HepG2 (cell line): Measurements from ENCODE around the gene PAX4. TPM values are rescaled to one million over a fixed set of nuclear protein-coding genes. Genes with fewer than 3 reads are reported as not detected.

Experiments used
- ATAC-seq: fragments of 200-7000 bp; cut with Tn5 transposase; 3 replicates; pipeline ENCODE4 v1.9.1; 2020; ENCODE audit warnings: mild to moderate bottlenecking, moderate library complexity
- BruUV-seq: library from RNA; stranded (reverse); fragments of 400-500 nt; replicated peaks from 2 replicates; lab custom pipeline; 2021; lab: Mats Ljungman, UMichigan
- CTCF ChIA-PET: fragments of 300-600 bp; formaldehyde crosslinking; extraction: SDS; loops from one replicate; lab custom pipeline; 2021; ENCODE audit warnings: low total read pairs, inconsistent platforms, low intra/inter-chr PET ratio; lab: Yijun Ruan, JAX
- POLR2A ChIA-PET: fragments of 350-600 bp; sonication (Branson Sonifier 250); formaldehyde crosslinking; loops from one replicate; lab custom pipeline; 2020; ENCODE audit warnings: antibody characterized with exemption, inconsistent platforms; lab: Yijun Ruan, JAX
- DNase-seq: peaks from one replicate; pipeline ENCODE4 v3.0.0-alpha.2; 2015; ENCODE audit warnings: low spot score
- FAIRE-seq: peaks from 3 replicates; lab custom pipeline; 2011; peaks lifted over from hg19 to GRCh38; lab: Jason Lieb, UNC
- H2AFZ ChIP-seq: one replicate; pipeline ENCODE4 v1.6.1; 2011; ENCODE audit warnings: low read length, inconsistent platforms
- H3K27ac ChIP-seq: fragments of 300-600 bp; 3 replicates; pipeline ENCODE4 v1.8.0; 2011; ENCODE audit warnings: mixed run types, mild to moderate bottlenecking, mixed read lengths, low read length, inconsistent platforms; ENCODE audit not compliant: insufficient read depth; ENCODE audit errors: extremely low read length
- H3K27me3 ChIP-seq, 2 experiments: fragments of 200-600 bp in 1 of 2; 2 replicates in 1 of 2; 3 replicates in 1 of 2; pipeline versions ENCODE4 v1.6.0 to v1.8.0; 2011; ENCODE audit warnings: low read length in 2 of 2, mild to moderate bottlenecking in 2 of 2, moderate library complexity in 2 of 2, inconsistent platforms in 1 of 2; ENCODE audit not compliant: insufficient read depth in 2 of 2, control insufficient read depth in 1 of 2
- H3K36me3 ChIP-seq, 2 experiments: fragments of 200-600 bp in 1 of 2; replicated peaks in 1 of 2; 2 replicates in 1 of 2; 3 replicates in 1 of 2; pipeline versions ENCODE4 v1.5.1 to v1.8.0; 2011; ENCODE audit warnings: low read length in 2 of 2, inconsistent platforms in 1 of 2; ENCODE audit not compliant: insufficient read depth in 2 of 2, control insufficient read depth in 1 of 2
- H3K4me1 ChIP-seq: 2 replicates; pipeline ENCODE4 v1.5.1; 2012; ENCODE audit warnings: low read length, inconsistent platforms; ENCODE audit not compliant: insufficient read depth
- H3K4me2 ChIP-seq: 2 replicates; pipeline ENCODE4 v1.6.0; 2011; ENCODE audit warnings: low read depth, low read length, inconsistent platforms
- H3K4me3 ChIP-seq, 3 experiments: fragments of 200-600 bp in 1 of 3; sonication (generic), shearing (Covaris generic) in 1 of 3; replicated peaks in 1 of 3; 2 replicates each; pipeline ENCODE4 v1.5.1; 2011 to 2016; ENCODE audit warnings: low read length in 3 of 3, inconsistent platforms in 2 of 3, low read depth in 2 of 3, mild to moderate bottlenecking in 2 of 3, control low read depth in 1 of 3, mixed read lengths in 1 of 3; ENCODE audit not compliant: insufficient read depth in 1 of 3
- H3K79me2 ChIP-seq: one replicate; pipeline ENCODE4 v1.6.1; 2011; ENCODE audit warnings: low read length, inconsistent platforms; ENCODE audit not compliant: insufficient read depth
- H3K9ac ChIP-seq: 2 replicates; pipeline ENCODE4 v1.6.0; 2011; ENCODE audit warnings: mild to moderate bottlenecking, low read depth, low read length, inconsistent platforms; ENCODE audit not compliant: insufficient read depth
- H3K9me3 ChIP-seq: 2 replicates; pipeline ENCODE4 v1.5.1; 2012; ENCODE audit warnings: mild to moderate bottlenecking, low read length
- H4K20me1 ChIP-seq: 2 replicates; pipeline ENCODE4 v1.6.0; 2011; ENCODE audit warnings: inconsistent platforms, mild to moderate bottlenecking, low read length, moderate library complexity; ENCODE audit not compliant: insufficient read depth
- KAT7 ChIP-seq: IDR thresholded peaks from 2 replicates; pipeline ENCODE4 v1.6.1; 2018; ENCODE audit warnings: borderline replicate concordance, missing compliant biosample characterization
- KDM5B ChIP-seq: sonication (generic); formaldehyde crosslinking; IDR thresholded peaks from 2 replicates; pipeline ENCODE4 v1.4.0; 2020; ENCODE audit warnings: missing genetic modification reagents, mild to moderate bottlenecking, borderline replicate concordance
- PRPF4 ChIP-seq: fragments of 200-400 bp; formaldehyde crosslinking; IDR thresholded peaks from 2 replicates; pipeline ENCODE4 v1.6.1; 2016; ENCODE audit warnings: low read length, low read depth; ENCODE audit not compliant: poor library complexity, severe bottlenecking
- RARG ChIP-seq: sonication (generic); formaldehyde crosslinking; IDR thresholded peaks from 2 replicates; pipeline ENCODE4 v1.4.0; 2020; ENCODE audit warnings: low read depth, mild to moderate bottlenecking, missing genetic modification reagents
- ZFP37 ChIP-seq: sonication (generic); formaldehyde crosslinking; IDR thresholded peaks from 2 replicates; pipeline ENCODE4 v1.4.0; 2020; ENCODE audit warnings: missing genetic modification reagents, borderline replicate concordance
- ZNF121 ChIP-seq: sonication (generic); formaldehyde crosslinking; IDR thresholded peaks from 2 replicates; pipeline ENCODE4 v1.5.0; 2020; ENCODE audit warnings: mild to moderate bottlenecking, missing genetic modification reagents
- ZNF570 ChIP-seq: sonication (generic); formaldehyde crosslinking; IDR thresholded peaks from 2 replicates; pipeline ENCODE4 v1.4.0; 2020; ENCODE audit warnings: mild to moderate bottlenecking, missing genetic modification reagents, borderline replicate concordance
- ZNF746 ChIP-seq: sonication (generic); formaldehyde crosslinking; IDR thresholded peaks from 2 replicates; pipeline ENCODE4 v1.8.0; 2022; ENCODE audit warnings: mild to moderate bottlenecking, missing genetic modification reagents
- ZNF766 ChIP-seq: sonication (generic); formaldehyde crosslinking; IDR thresholded peaks from 2 replicates; pipeline ENCODE4 v1.5.0; 2020; ENCODE audit warnings: missing genetic modification reagents, borderline replicate concordance
- WGBS: methylation state at CpG from one replicate; pipeline ENCODE4 v1.1.6; 2017; ENCODE audit warnings: low lambda C conversion rate; 5-methylcytosine and 5-hydroxymethylcytosine counted together
- in situ Hi-C: cut with HindIII; loops from 2 replicates; pipeline ENCODE4 v1.10.0; 2017; ENCODE audit warnings: low pct_unique_long_range_greater_than_20kb; ENCODE audit not compliant: extremely low pct_ligation_motif_present
- intact Hi-C: fragments of 100-400 bp; cut with micrococcal nuclease; formaldehyde crosslinking; loops from one replicate; pipeline ENCODE4 v1.10.0; 2022; ENCODE audit not compliant: unreplicated experiment
- polyA plus RNA-seq, 8 experiments: library from polyadenylated mRNA; depleted of rRNA in 3 of 8; stranded (reverse) in 7 of 8; unstranded in 1 of 8; fragments of >200 nt; fragmentation: Illumina TruSeq in 4 of 8; extraction: Trizol in 4 of 8; gene quantifications; 2 replicates each; pipeline versions ENCODE4 v1.2.1 to v1.2.3, GENCODE V29; 2011 to 2016; ENCODE audit warnings: low read depth in 4 of 8, missing spikeins in 1 of 8, mixed read lengths in 1 of 8; ENCODE audit not compliant: insufficient read depth in 1 of 8
- total RNA-seq, 5 experiments: library from RNA; depleted of rRNA; stranded (reverse); fragments of >200 nt; fragmentation: Illumina TruSeq; extraction: Trizol; gene quantifications; 2 replicates each; pipeline ENCODE4 v1.2.3, GENCODE V29; 2016; ENCODE audit warnings: low read depth in 1 of 5
- TF ChIP-seq, protein P1 (sequence below): sonication (generic); formaldehyde crosslinking; IDR thresholded peaks from 2 replicates; pipeline ENCODE4 v1.5.0; 2020; ENCODE audit warnings: mild to moderate bottlenecking, missing genetic modification reagents

Gene PAX4
- total and polyA plus RNA-seq, 2 of the 13 experiments (the other 11 are each of a cell fraction or from before 2014, with no cell fraction given) = not detected

DNA sequence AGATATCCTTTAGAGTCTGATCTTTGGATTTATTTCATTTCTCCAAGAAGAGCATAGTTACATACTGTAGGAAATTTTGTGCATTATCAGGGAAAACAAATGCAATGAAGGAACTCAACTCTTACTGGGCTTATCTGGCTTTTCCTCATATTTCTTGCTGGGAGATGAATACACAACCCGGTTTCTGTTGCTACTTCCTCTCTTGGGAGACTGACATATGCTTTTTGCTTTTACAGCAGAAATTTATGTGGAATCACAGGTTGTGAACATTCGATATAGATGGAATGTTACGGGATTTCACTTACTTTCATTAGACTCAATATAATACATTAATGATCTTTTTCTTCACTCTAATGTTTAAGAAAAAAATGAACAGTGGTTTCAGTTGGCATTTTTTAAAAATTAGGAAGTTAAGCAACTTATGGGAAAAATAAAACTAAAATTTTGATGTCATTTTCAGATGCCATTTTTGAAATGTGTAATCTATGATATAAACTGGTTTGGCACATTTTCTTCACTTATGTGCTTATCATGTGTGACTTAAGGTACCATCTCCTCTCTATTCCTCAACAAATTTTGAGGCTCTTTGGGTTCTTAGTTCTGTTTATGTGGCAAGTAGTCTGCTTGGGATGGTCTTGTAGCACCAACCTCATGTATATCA is 41.2 kb upstream of the PAX4 start:
- no TSS peak for BruUV-seq
- ATAC-seq (no peak), DNase-seq (no peak), FAIRE-seq (no peak)
- no peak for TF ChIP-seq RARG
- no peak for TF ChIP-seq KDM5B
- TF ChIP-seq ZNF746 (CRISPR knock-in tag) = no peak
- TF ChIP-seq KAT7 (CRISPR knock-in tag) = no peak
- TF ChIP-seq ZFP37 (CRISPR knock-in tag) = no peak
- no peak for TF ChIP-seq PRPF4
- no peak for TF ChIP-seq ZNF570 (CRISPR knock-in tag)
- Histone ChIP-seq H3K4me1 (peaks cover 59% of the 10 kb centered on the region), H3K4me3 (no peak overlapping the region), H3K36me3 (peaks cover 5 to 65% of the 10 kb centered on the region in 2 experiments; a peak in 4 of 5 replicates), H3K9ac (no peak overlapping the region), H3K4me2 (no peak overlapping the region), H4K20me1 (peaks cover 63% of the 10 kb centered on the region), H2AFZ (no peak overlapping the region), H3K27ac (no peak overlapping the region), H3K79me2 (peaks cover 97% of the 10 kb centered on the region), H3K27me3 (no peaks in the 10 kb centered on the region), H3K9me3 (no peaks in the 10 kb centered on the region)
- in situ Hi-C loops = no loop called here
- WGBS = 95% methylated on average over 3 of the region's 3 CpGs
- POLR2A ChIA-PET = no interaction called here
- CTCF ChIA-PET = no interaction called here
- intact Hi-C loops = loop anchor here (10.0 kb wide), 2 partner anchors 74 to 264 kb away; partner anchors contain the start of genes ARF5, GCC1 and ZNF800

DNA sequence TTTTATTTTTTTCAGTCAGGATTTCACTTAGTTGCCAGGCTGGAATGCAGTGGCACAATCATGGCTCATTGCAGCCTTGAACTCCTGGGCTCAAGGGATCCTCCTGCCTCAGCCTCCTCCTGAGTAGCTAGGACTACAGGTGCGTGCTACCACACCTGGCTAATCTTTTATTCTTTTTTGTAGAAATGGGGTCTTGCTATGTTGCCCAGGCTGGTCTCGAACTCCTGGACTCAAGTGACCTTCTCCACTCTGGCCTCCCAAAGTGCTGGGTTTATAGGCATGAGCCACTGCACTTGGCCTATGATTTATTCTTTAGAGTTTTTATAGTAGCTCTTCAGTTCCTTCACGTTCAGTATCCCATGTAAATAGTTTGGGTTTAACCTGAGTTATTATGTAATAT is 39.6 kb upstream of the PAX4 start:
- Histone ChIP-seq H3K36me3 (peaks cover 4 to 57% of the 10 kb centered on the region in 2 experiments; a peak in 4 of 5 replicates), H4K20me1 (peaks cover 67% of the 10 kb centered on the region), H3K27ac (no peak overlapping the region), H3K4me2 (no peak overlapping the region), H3K4me1 (peaks cover 58% of the 10 kb centered on the region), H3K9me3 (no peaks in the 10 kb centered on the region), H3K9ac (no peak overlapping the region), H3K27me3 (no peaks in the 10 kb centered on the region; a peak in 1 of 5 replicates), H2AFZ (no peak overlapping the region), H3K4me3 (no peak overlapping the region), H3K79me2 (peaks cover 98% of the 10 kb centered on the region)
- ATAC-seq = no peak
- BruUV-seq = no TSS peak
- intact Hi-C loops (loop anchor here (10.0 kb wide), 2 partner anchors 73 to 263 kb away; partner anchors contain the start of genes ARF5, GCC1 and ZNF800), in situ Hi-C loops (no loop called here)
- TF ChIP-seq ZNF121 (CRISPR knock-in tag) = peak; percentile 88
- TF ChIP-seq, protein P1, sequence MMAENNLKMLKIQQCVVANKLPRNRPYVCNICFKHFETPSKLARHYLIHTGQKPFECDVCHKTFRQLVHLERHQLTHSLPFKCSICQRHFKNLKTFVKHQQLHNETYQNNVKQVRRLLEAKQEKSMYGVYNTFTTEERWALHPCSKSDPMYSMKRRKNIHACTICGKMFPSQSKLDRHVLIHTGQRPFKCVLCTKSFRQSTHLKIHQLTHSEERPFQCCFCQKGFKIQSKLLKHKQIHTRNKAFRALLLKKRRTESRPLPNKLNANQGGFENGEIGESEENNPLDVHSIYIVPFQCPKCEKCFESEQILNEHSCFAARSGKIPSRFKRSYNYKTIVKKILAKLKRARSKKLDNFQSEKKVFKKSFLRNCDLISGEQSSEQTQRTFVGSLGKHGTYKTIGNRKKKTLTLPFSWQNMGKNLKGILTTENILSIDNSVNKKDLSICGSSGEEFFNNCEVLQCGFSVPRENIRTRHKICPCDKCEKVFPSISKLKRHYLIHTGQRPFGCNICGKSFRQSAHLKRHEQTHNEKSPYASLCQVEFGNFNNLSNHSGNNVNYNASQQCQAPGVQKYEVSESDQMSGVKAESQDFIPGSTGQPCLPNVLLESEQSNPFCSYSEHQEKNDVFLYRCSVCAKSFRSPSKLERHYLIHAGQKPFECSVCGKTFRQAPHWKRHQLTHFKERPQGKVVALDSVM (CRISPR knock-in tag) = 0 out of 2 replicates have a peak, but pooled peaks have one; percentile 10
- TF ChIP-seq ZNF766 = no peak
- ChIA-PET CTCF (no interaction called here), POLR2A (interaction anchor here (1.1 kb wide), 1 partner anchor 17 kb away, joined by 3 read pairs; no protein-coding TSS in a partner anchor)
- no peak for DNase-seq
- WGBS = 94% methylated on average over 3 of the region's 3 CpGs
- FAIRE-seq = no peak
